CD4-positive, alpha-beta T cell (primary cell): Measurements from ENCODE around the gene LIPT1. TPM values are rescaled to one million over a fixed set of nuclear protein-coding genes. Genes with fewer than 3 reads are reported as not detected.

Experiments
- ATAC-seq: fragments of 200-7000 bp; cut with Tn5 transposase; one replicate; pipeline ENCODE4 v1.10.0; 2022; ENCODE audit warnings: mild to moderate bottlenecking; ENCODE audit not compliant: poor library complexity
- CTCF ChIA-PET: fragments of 350-600 bp; sonication (Branson Sonifier 250); formaldehyde crosslinking; loops from one replicate; lab custom pipeline; 2021; ENCODE audit warnings: antibody characterized with exemption, inconsistent platforms; lab: Charles Lee
- POLR2A ChIA-PET: fragments of 350-600 bp; sonication (Branson Sonifier 250); formaldehyde crosslinking; loops from one replicate; lab custom pipeline; 2021; ENCODE audit warnings: antibody characterized with exemption, inconsistent platforms; lab: Charles Lee
- DNase-seq, 14 experiments: peaks; one replicate each; pipeline ENCODE4 v3.0.0-alpha.2; 2013 to 2020; ENCODE audit warnings: mixed read lengths in 2 of 14
- H3K27ac ChIP-seq, 2 donors: one replicate each; pipeline versions ENCODE4 v1.5.1 to v1.7.0; 2013; ENCODE audit warnings: low read length in 2 of 2, low read depth in 1 of 2, mild to moderate bottlenecking in 1 of 2
- H3K27me3 ChIP-seq, 2 experiments: 1 replicate in 1 of 2; 2 replicates in 1 of 2; pipeline versions ENCODE4 v1.6.1 to v1.7.0; 2013; ENCODE audit warnings: low read length in 2 of 2, control low read depth in 1 of 2, mild to moderate bottlenecking in 1 of 2, moderate library complexity in 1 of 2; ENCODE audit not compliant: insufficient read depth in 2 of 2, control insufficient read depth in 1 of 2
- H3K36me3 ChIP-seq: one replicate; pipeline ENCODE4 v1.6.1; 2013; ENCODE audit warnings: low read length, control low read depth; ENCODE audit not compliant: insufficient read depth
- H3K4me1 ChIP-seq: one replicate; pipeline ENCODE4 v1.6.1; 2013; ENCODE audit warnings: low read length, control low read depth; ENCODE audit not compliant: insufficient read depth
- H3K4me3 ChIP-seq: one replicate; pipeline ENCODE4 v1.5.1; 2013; ENCODE audit warnings: mild to moderate bottlenecking, low read length, moderate library complexity
- H3K9me3 ChIP-seq, 2 experiments: 1 replicate in 1 of 2; 2 replicates in 1 of 2; pipeline versions ENCODE4 v1.6.1 to v1.7.0; 2013; ENCODE audit warnings: low read length in 2 of 2, mild to moderate bottlenecking in 2 of 2, control low read depth in 1 of 2, moderate library complexity in 1 of 2; ENCODE audit not compliant: control insufficient read depth in 1 of 2, insufficient read depth in 1 of 2
- H3K27ac Mint-ChIP-seq: one replicate; pipeline ENCODE4 v1.8.0; 2020; ENCODE audit warnings: mixed read lengths
- H3K27me3 Mint-ChIP-seq: one replicate; pipeline ENCODE4 v1.8.0; 2021; ENCODE audit warnings: mixed read lengths
- H3K36me3 Mint-ChIP-seq: one replicate; pipeline ENCODE4 v1.8.0; 2021; ENCODE audit warnings: low read depth, mixed read lengths
- H3K4me1 Mint-ChIP-seq: one replicate; pipeline ENCODE4 v1.8.0; 2021; ENCODE audit warnings: low read depth, mixed read lengths
- H3K4me3 Mint-ChIP-seq: one replicate; pipeline ENCODE4 v1.8.0; 2020; ENCODE audit warnings: mild to moderate bottlenecking, mixed read lengths
- H3K9me3 Mint-ChIP-seq: one replicate; pipeline ENCODE4 v1.8.0; 2020; ENCODE audit warnings: mixed read lengths
- CTCF ChIP-seq: fragments of 200-600 bp; IDR thresholded peaks from one replicate; pipeline ENCODE4 v1.8.0; 2022; ENCODE audit warnings: antibody characterized with exemption, mild to moderate bottlenecking
- intact Hi-C, 2 experiments: fragments of 100-400 bp; cut with DNase I in 1 of 2; cut with micrococcal nuclease in 1 of 2; formaldehyde crosslinking; loops; one replicate each; pipeline versions ENCODE4 v1.15.1 to v1.9.0; 2023 to 2025; cut with DNase I, micrococcal nuclease
- total RNA-seq, 174 experiments: library from RNA in 2 of 174; stranded (reverse) in 2 of 174; gene quantifications; one replicate each; pipeline ENCODE4 v1.2.3 and lab custom pipeline; 2021 to 2026

Gene LIPT1
- total RNA-seq, 2 experiments from 2014 or later: 12.5 to 13.3 TPM

- DNase-seq (no peak), ATAC-seq (no peak)
- peak overlapping the region; percentile 20 for H3K27ac Mint-ChIP-seq
- no peak overlapping the region for H3K4me3 ChIP-seq
- peaks cover 5% of the 10 kb centered on the region for H3K4me1 ChIP-seq
- H3K27me3 ChIP-seq: no peaks in the 10 kb centered on the region
- no peak overlapping the region for H3K4me3 Mint-ChIP-seq
- H3K36me3 ChIP-seq: peaks cover 71% of the 10 kb centered on the region
- TF ChIP-seq CTCF: no peak
- H3K9me3 Mint-ChIP-seq: no peaks in the 10 kb centered on the region
- H3K27ac ChIP-seq: no peak overlapping the region
- H3K4me1 Mint-ChIP-seq: peaks cover 5% of the 10 kb centered on the region
- H3K36me3 Mint-ChIP-seq: peaks cover 94% of the 10 kb centered on the region
- no peaks in the 10 kb centered on the region for H3K9me3 ChIP-seq
- ChIA-PET POLR2A (interaction anchor here (1.1 to 3.1 kb wide), 4 partner anchors 8 to 29 kb away, joined by 3 to 15 read pairs (median 5); partner anchors contain the start of genes LIPT1, MITD1, MRPL30 and TSGA10), CTCF (interaction anchor here (0.6 kb wide), 1 partner anchor 315 kb away, joined by 3 read pairs; no protein-coding TSS in a partner anchor)
- intact Hi-C loops: no loop called here
- no peaks in the 10 kb centered on the region for H3K27me3 Mint-ChIP-seq
These were observed 14.8 kb downstream of the LIPT1 start for GRCh38 chr2:99169534-99169933.

GRCh38 chr2:99171377-99172140 is 16.8 kb downstream of the LIPT1 start:
- peaks cover 11% of the 10 kb centered on the region for H3K4me1 ChIP-seq
- Mint-ChIP-seq H3K36me3 (peaks cover 87% of the 10 kb centered on the region), H3K27ac (peak overlapping the region; percentile 38), H3K4me3 (no peak overlapping the region), H3K27me3 (no peaks in the 10 kb centered on the region), H3K9me3 (no peaks in the 10 kb centered on the region), H3K4me1 (peaks cover 17% of the 10 kb centered on the region)
- ChIA-PET POLR2A (interaction anchor here (3.1 kb wide), 1 partner anchor 9 kb away, joined by 15 read pairs; the partner anchor contains the start of genes MITD1 and MRPL30), CTCF (interaction anchor here (1.6 kb wide), 1 partner anchor 16 kb away, joined by 3 read pairs; the partner anchor contains the start of genes LIPT1 and TSGA10)
- TF ChIP-seq CTCF: no peak
- H3K27ac ChIP-seq: no peak overlapping the region
- no peak overlapping the region for H3K4me3 ChIP-seq
- DNase-seq (no peak), ATAC-seq (no peak)
- intact Hi-C loops: no loop called here
- peaks cover 61% of the 10 kb centered on the region for H3K36me3 ChIP-seq
- H3K9me3 ChIP-seq: no peaks in the 10 kb centered on the region
- no peaks in the 10 kb centered on the region for H3K27me3 ChIP-seq

- no peaks in the 10 kb centered on the region for H3K9me3 Mint-ChIP-seq
- POLR2A ChIA-PET: interaction anchor here (0.8 to 3.3 kb wide), 9 partner anchors 10 to 410 kb away, joined by 3 to 32 read pairs (median 6); partner anchors contain the start of genes C2orf15, EIF5B, LIPT1 and REV1
- CTCF ChIA-PET: interaction anchor here (1.1 to 1.7 kb wide), 7 partner anchors 23 to 532 kb away, joined by 3 to 6 read pairs (median 4); partner anchors contain the start of genes C2orf15, EIF5B, LIPT1 and TSGA10
These were observed 26.2 kb downstream of the LIPT1 start, which contains the start of the genes MITD1 and MRPL30 for GRCh38 chr2:99180755-99181623. Gene MITD1, minus strand, starts transcription at chr2:99181058. Its CDS starts 77 bp downstream, at chr2:99180981. Gene MRPL30, plus strand, starts transcription at chr2:99181184. Its CDS starts 5,020 bp downstream, at chr2:99186204.

More at GRCh38 chr2:99180755-99181623, 26.2 kb downstream of the LIPT1 start, which contains the start of the genes MITD1 and MRPL30:
- peak within 1 kb of the TSS; percentile 92 for H3K27ac Mint-ChIP-seq
- peak within 1 kb of the TSS; percentile 74 to 78 for H3K27ac ChIP-seq
- ATAC-seq: peak; percentile 93
- H3K4me1 Mint-ChIP-seq: peaks cover 77% of the 10 kb centered on the region
- peak within 1 kb of the TSS; percentile 74 for H3K4me3 ChIP-seq
- DNase-seq: peak; percentile 83 to 96 (median 87)
- intact Hi-C loops: loop anchor here (1.0 to 10.0 kb wide), 10 partner anchors 26 to 1186 kb away; partner anchors contain the start of genes C2orf15 (in 2 of the 2), TXNDC9 (in 2 of the 2), COA5 (in 1 of the 2) and LIPT1 (in 1 of the 2)
- peak within 1 kb of the TSS; percentile 97 for H3K4me3 Mint-ChIP-seq
- H3K9me3 ChIP-seq: no peaks in the 10 kb centered on the region
- no peaks in the 10 kb centered on the region for H3K27me3 ChIP-seq
- H3K36me3 Mint-ChIP-seq: peaks cover 34% of the 10 kb centered on the region
- no peaks in the 10 kb centered on the region for H3K27me3 Mint-ChIP-seq
- peaks cover 31% of the 10 kb centered on the region for H3K4me1 ChIP-seq
- no peak for TF ChIP-seq CTCF
- peaks cover 9% of the 10 kb centered on the region for H3K36me3 ChIP-seq
